A549 (cell line): ENCODE data around the gene RIMS4. TPM values are rescaled to one million over a fixed set of nuclear protein-coding genes. Genes with fewer than 3 reads are reported as not detected.

ENCODE experiments used
- ATAC-seq, 2 experiments: fragments of 200-7000 bp in 1 of 2; fragments of >200 bp in 1 of 2; cut with Nextera tagmentation in 1 of 2; cut with Tn5 transposase in 1 of 2; 3 replicates each; pipeline versions ENCODE4 v1.8.0 to v1.9.1; 2018 to 2020; ENCODE audit warnings: mild to moderate bottlenecking in 1 of 2, moderate library complexity in 1 of 2
- CTCF ChIA-PET: fragments of 300-600 bp; sonication (Branson Sonifier 250); formaldehyde crosslinking; extraction: SDS; loops from one replicate; lab custom pipeline; 2021; ENCODE audit warnings: antibody characterized with exemption, inconsistent platforms; lab: Yijun Ruan, JAX
- POLR2A ChIA-PET: fragments of 350-600 bp; formaldehyde crosslinking; extraction: SDS; loops from one replicate; lab custom pipeline; 2021; ENCODE audit warnings: antibody characterized with exemption, inconsistent platforms; lab: Yijun Ruan, JAX
- DNase-seq, 2 experiments: peaks; one replicate each; pipeline versions ENCODE4 v3.0.0 to v3.0.0-alpha.2; 2011 to 2016; ENCODE audit warnings: low read depth in 1 of 2, low spot score in 1 of 2
- FAIRE-seq: peaks from 2 replicates; lab custom pipeline; 2011; peaks lifted over from hg19 to GRCh38; lab: Jason Lieb, UNC
- H3K27ac ChIP-seq, 2 experiments: fragments of >200 bp; sonication (Bioruptor Twin); formaldehyde crosslinking; 3 replicates each; pipeline ENCODE4 v1.5.1; 2016 to 2017
- H3K4me1 ChIP-seq: fragments of >200 bp; sonication (Bioruptor Twin); formaldehyde crosslinking; 3 replicates; pipeline ENCODE4 v1.6.1; 2016
- H3K4me2 ChIP-seq: fragments of >200 bp; sonication (Bioruptor Twin); formaldehyde crosslinking; 3 replicates; pipeline ENCODE4 v1.6.1; 2016
- H3K4me3 ChIP-seq: fragments of >200 bp; sonication (Bioruptor Twin); formaldehyde crosslinking; 3 replicates; pipeline ENCODE4 v1.5.1; 2016
- H3K9me3 ChIP-seq: fragments of >200 bp; sonication (Bioruptor Twin); formaldehyde crosslinking; 3 replicates; pipeline ENCODE4 v1.6.1; 2016
- CBX2 ChIP-seq: fragments of 200-600 bp; sonication (generic); IDR thresholded peaks from 2 replicates; pipeline ENCODE4 v1.6.1; 2016; ENCODE audit warnings: low read depth, mild to moderate bottlenecking, borderline replicate concordance
- EP300 ChIP-seq, 2 experiments: fragments of >200 bp; sonication (Bioruptor Twin); formaldehyde crosslinking; IDR thresholded peaks; 2 replicates in 1 of 2; 3 replicates in 1 of 2; pipeline ENCODE4 v1.6.1; 2016 to 2017
- FOXS1 ChIP-seq: fragments of 250-450 bp; sonication (Bioruptor Pico); IDR thresholded peaks from 2 replicates; pipeline ENCODE4 v1.5.0; 2020; ENCODE audit warnings: mild to moderate bottlenecking, moderate library complexity
- HDAC2 ChIP-seq: fragments of 200-600 bp; sonication (generic); IDR thresholded peaks from 2 replicates; pipeline ENCODE4 v1.6.1; 2016
- JUNB ChIP-seq: fragments of >200 bp; sonication (Bioruptor Twin); formaldehyde crosslinking; IDR thresholded peaks from 2 replicates; pipeline ENCODE4 v1.6.1; 2016
- NFE2L2 ChIP-seq: fragments of 150-350 bp; conservative IDR thresholded peaks from 2 replicates; pipeline ENCODE4 v1.6.1; 2014; ENCODE audit warnings: low read length
- RNF2 ChIP-seq: fragments of 200-600 bp; sonication (generic); IDR thresholded peaks from 2 replicates; pipeline ENCODE4 v1.6.1; 2016; ENCODE audit warnings: low read depth, mild to moderate bottlenecking, antibody characterized with exemption, moderate library complexity, borderline replicate concordance
- ZC3H11A ChIP-seq: fragments of 450-650 bp; IDR thresholded peaks from 2 replicates; pipeline ENCODE4 v1.6.1; 2014; ENCODE audit warnings: antibody characterized with exemption, mild to moderate bottlenecking
- WGBS: methylation state at CpG from one replicate; pipeline ENCODE4 v1.1.6; 2017; ENCODE audit errors: missing lambda C conversion rate; 5-methylcytosine and 5-hydroxymethylcytosine counted together
- polyA plus RNA-seq, 4 experiments: library from polyadenylated mRNA; depleted of rRNA in 3 of 4; stranded (reverse); fragments of >200 nt; fragmentation: RNase III in 1 of 4; extraction: RNeasy Plus Mini Kit Qiagen cat#74134 plus additional on column Dnase treatment in 1 of 4; gene quantifications; 2 replicates in 3 of 4; 3 replicates in 1 of 4; pipeline ENCODE4 v1.2.3, GENCODE V29; 2011 to 2017

Gene RIMS4
- polyA plus RNA-seq, 2 of the 4 experiments (the other 2 are of a cell fraction), result 0.39 to 1.3 TPM

- no peak for TF ChIP-seq FOXS1 (CRISPR knock-in tag)
- TF ChIP-seq HDAC2, result no peak
- no peak for TF ChIP-seq EP300 (IDR thresholded peaks at IDR 0.05)
Measured at GRCh38 chr20:44702776-44703175, 107.6 kb downstream of the RIMS4 start (continued).

DNA sequence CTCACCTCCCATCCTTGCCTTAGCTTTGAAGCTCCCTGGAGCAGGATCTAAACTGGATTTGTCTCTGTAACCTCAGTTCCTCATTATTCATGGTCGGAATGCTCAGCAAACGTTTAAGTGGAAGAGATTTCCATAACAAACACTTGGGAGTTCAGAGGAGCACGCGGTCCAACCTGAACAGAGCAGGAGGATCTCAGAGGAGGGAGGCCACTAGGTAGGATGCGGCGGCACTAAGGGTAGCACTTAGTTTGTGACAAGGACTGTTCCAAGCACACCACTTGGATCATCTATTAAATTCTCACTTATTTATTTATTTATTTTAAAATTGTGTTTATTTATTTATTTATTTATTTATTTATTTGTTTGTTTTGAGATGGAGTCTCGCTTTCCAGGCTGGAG lies 108.5 kb downstream of the RIMS4 start:
- no peak for DNase-seq
- H3K4me3 ChIP-seq, result no peak overlapping the region
- WGBS, result 93% methylated on average over 7 of the region's 7 CpGs
- ChIA-PET CTCF (interaction anchor here (0.9 to 7.3 kb wide), 5 partner anchors 10 to 176 kb away, joined by 3 to 58 read pairs (median 7); no protein-coding TSS in a partner anchor), POLR2A (no interaction called here)
- peak overlapping the region; percentile 45 to 80; a peak in 3 of 6 replicates for H3K27ac ChIP-seq
- TF ChIP-seq JUNB (no peak), RNF2 (no peak), ZC3H11A (peak; percentile 85), CBX2 (no peak), NFE2L2 (no peak)
- ATAC-seq, result no peak
- no peak overlapping the region for H3K4me2 ChIP-seq
- peaks cover 47% of the 10 kb centered on the region for H3K4me1 ChIP-seq
- no peak for FAIRE-seq
- no peaks in the 10 kb centered on the region for H3K9me3 ChIP-seq

Other genes with a start within 250 kb of the RIMS4 start
- 27.0 and 31.1 TPM in 2 replicates for gene PKIG, start 228.0 kb downstream of the RIMS4 start, polyA plus RNA-seq (2011; rRNA removed)
- gene PKIG, start 228.0 kb downstream of the RIMS4 start, polyA plus RNA-seq (2017; fragmentation: RNase III; extraction: RNeasy Plus Mini Kit Qiagen cat#74134 plus additional on column Dnase treatment), result 22.6 to 24.1 TPM (median 24.0 TPM) in 3 replicates
- gene ADA, start 158.8 kb downstream of the RIMS4 start, polyA plus RNA-seq (2011; rRNA removed), result 46.7 and 48.1 TPM in 2 replicates
- gene ADA, start 158.8 kb downstream of the RIMS4 start, polyA plus RNA-seq (2017; fragmentation: RNase III; extraction: RNeasy Plus Mini Kit Qiagen cat#74134 plus additional on column Dnase treatment), result 34.5 to 37.5 TPM (median 36.9 TPM) in 3 replicates
- 9.9 and 10.1 TPM in 2 replicates for gene CCN5, start 95.2 kb downstream of the RIMS4 start, polyA plus RNA-seq (2011; rRNA removed)
- 11.1 to 13.9 TPM (median 12.3 TPM) in 3 replicates for gene CCN5, start 95.2 kb downstream of the RIMS4 start, polyA plus RNA-seq (2017; fragmentation: RNase III; extraction: RNeasy Plus Mini Kit Qiagen cat#74134 plus additional on column Dnase treatment)
- 0.33 and 0.49 TPM in 2 replicates for gene KCNK15, start 64.7 kb downstream of the RIMS4 start, polyA plus RNA-seq (2011; rRNA removed)
- gene KCNK15, start 64.7 kb downstream of the RIMS4 start, polyA plus RNA-seq (2017; fragmentation: RNase III; extraction: RNeasy Plus Mini Kit Qiagen cat#74134 plus additional on column Dnase treatment), result 0.41 to 0.67 TPM (median 0.43 TPM) in 3 replicates
- gene YWHAB, start 75.2 kb upstream of the RIMS4 start, polyA plus RNA-seq (2011; rRNA removed), result 163 and 174 TPM in 2 replicates
- 204 to 213 TPM (median 205 TPM) in 3 replicates for gene YWHAB, start 75.2 kb upstream of the RIMS4 start, polyA plus RNA-seq (2017; fragmentation: RNase III; extraction: RNeasy Plus Mini Kit Qiagen cat#74134 plus additional on column Dnase treatment)
- 72.7 and 73.1 TPM in 2 replicates for gene PABPC1L, start 99.5 kb upstream of the RIMS4 start, polyA plus RNA-seq (2011; rRNA removed)
- 35.1 to 45.4 TPM (median 37.1 TPM) in 3 replicates for gene PABPC1L, start 99.5 kb upstream of the RIMS4 start, polyA plus RNA-seq (2017; fragmentation: RNase III; extraction: RNeasy Plus Mini Kit Qiagen cat#74134 plus additional on column Dnase treatment)
- gene TOMM34, start 149.9 kb upstream of the RIMS4 start, polyA plus RNA-seq (2011; rRNA removed), result 23.4 and 29.8 TPM in 2 replicates
- gene TOMM34, start 149.9 kb upstream of the RIMS4 start, polyA plus RNA-seq (2017; fragmentation: RNase III; extraction: RNeasy Plus Mini Kit Qiagen cat#74134 plus additional on column Dnase treatment), result 30.0 to 32.1 TPM (median 30.8 TPM) in 3 replicates
- gene STK4, start 156.0 kb upstream of the RIMS4 start, polyA plus RNA-seq (2011; rRNA removed), result 27.8 and 34.5 TPM in 2 replicates
- 14.5 to 14.6 TPM (median 14.5 TPM) in 3 replicates for gene STK4, start 156.0 kb upstream of the RIMS4 start, polyA plus RNA-seq (2017; fragmentation: RNase III; extraction: RNeasy Plus Mini Kit Qiagen cat#74134 plus additional on column Dnase treatment)